ENCODE results near the gene CAMTA1. TPM values are rescaled to one million over a fixed set of nuclear protein-coding genes. Genes with fewer than 3 reads are reported as not detected.

Gene CAMTA1
- total and polyA plus RNA-seq, 12 donors = 123 to 265 (median 142) TPM

- 80 to 85% methylated on average over 4 of the region's 4 CpGs for WGBS, 2 donors
Measured at GRCh38 chr1:6850537-6850936, 65.3 kb downstream of the CAMTA1 start.

GRCh38 chr1:6852136-6852890, 67.1 kb downstream of the CAMTA1 start:
- Histone ChIP-seq H3K4me3 (no peak overlapping the region), H3K36me3 (peaks cover 0 to 29% (median 7%) of the 10 kb centered on the region in 9 donors), H3K4me1 (peaks cover 0 to 3% (median 0%) of the 10 kb centered on the region in 9 donors), H3K27me3 (no peaks in the 10 kb centered on the region), H3K27ac (no peak overlapping the region), H3K9me3 (peaks cover 0 to 11% (median 0%) of the 10 kb centered on the region in 11 donors)
- ATAC-seq (no peak), DNase-seq (no peak)
- WGBS, 2 donors = 97 to 100% methylated on average over 6 of the region's 6 CpGs
- intact Hi-C loops (cut with DNase I) = no loop called here
- no peak for TF ChIP-seq CTCF (IDR thresholded peaks at IDR 0.05)

More at GRCh38 chr1:6850537-6850936, 65.3 kb downstream of the CAMTA1 start:
- intact Hi-C loops (cut with DNase I) = no loop called here
- Histone ChIP-seq H3K36me3 (peaks cover 0 to 27% (median 6%) of the 10 kb centered on the region in 9 donors), H3K4me1 (peaks cover 0 to 3% (median 0%) of the 10 kb centered on the region in 9 donors), H3K4me3 (no peak overlapping the region), H3K27ac (no peak overlapping the region), H3K27me3 (no peaks in the 10 kb centered on the region), H3K9me3 (peaks cover 0 to 15% (median 0%) of the 10 kb centered on the region in 11 donors)
- DNase-seq (no peak), ATAC-seq (peak in 2 of 8 donors; percentile 37 to 65)
- TF ChIP-seq CTCF (IDR thresholded peaks at IDR 0.05) = no peak

- no peak for ATAC-seq
Measured at GRCh38 chr1:6854166-6854565, 68.9 kb downstream of the CAMTA1 start.

GRCh38 chr1:6857831-6858230, 72.6 kb downstream of the CAMTA1 start:
- ATAC-seq (no peak), DNase-seq (no peak)
- H3K9me3 ChIP-seq = peaks cover 0 to 8% (median 0%) of the 10 kb centered on the region in 11 donors
- peaks cover 0 to 17% (median 13%) of the 10 kb centered on the region in 9 donors for H3K4me1 ChIP-seq
- intact Hi-C loops (cut with DNase I) = no loop called here
- TF ChIP-seq CTCF (IDR thresholded peaks at IDR 0.05) = no peak
- peaks cover 0 to 28% (median 3%) of the 10 kb centered on the region in 9 donors for H3K36me3 ChIP-seq
- no peak overlapping the region for H3K27ac ChIP-seq
- WGBS, 2 donors = 92 to 93% methylated on average over 2 of the region's 2 CpGs
- no peaks in the 10 kb centered on the region for H3K27me3 ChIP-seq
- no peak overlapping the region for H3K4me3 ChIP-seq

More at GRCh38 chr1:6854166-6854565, 68.9 kb downstream of the CAMTA1 start:
- Histone ChIP-seq H3K4me3 (no peak overlapping the region), H3K4me1 (peaks cover 0 to 3% (median 0%) of the 10 kb centered on the region in 9 donors), H3K27ac (no peak overlapping the region), H3K36me3 (peaks cover 0 to 29% (median 7%) of the 10 kb centered on the region in 9 donors), H3K9me3 (peaks cover 0 to 11% (median 0%) of the 10 kb centered on the region in 11 donors), H3K27me3 (no peaks in the 10 kb centered on the region)
- 92 to 93% methylated on average over 4 of the region's 4 CpGs for WGBS, 2 donors
- intact Hi-C loops (cut with DNase I) = no loop called here
- DNase-seq = no peak
- no peak for TF ChIP-seq CTCF (IDR thresholded peaks at IDR 0.05)
